CD4-positive, alpha-beta T cell (primary cell): ENCODE measurements around the gene PRRX2. TPM values are rescaled to one million over a fixed set of nuclear protein-coding genes. Genes with fewer than 3 reads are reported as not detected.

ENCODE experiments used
- ATAC-seq: fragments of 200-7000 bp; cut with Tn5 transposase; one replicate; pipeline ENCODE4 v1.10.0; 2022; ENCODE audit warnings: mild to moderate bottlenecking; ENCODE audit not compliant: poor library complexity
- CTCF ChIA-PET: fragments of 350-600 bp; sonication (Branson Sonifier 250); formaldehyde crosslinking; loops from one replicate; lab custom pipeline; 2021; ENCODE audit warnings: antibody characterized with exemption, inconsistent platforms; lab: Charles Lee
- POLR2A ChIA-PET: fragments of 350-600 bp; sonication (Branson Sonifier 250); formaldehyde crosslinking; loops from one replicate; lab custom pipeline; 2021; ENCODE audit warnings: antibody characterized with exemption, inconsistent platforms; lab: Charles Lee
- DNase-seq, 14 experiments: peaks; one replicate each; pipeline ENCODE4 v3.0.0-alpha.2; 2013 to 2020; ENCODE audit warnings: mixed read lengths in 2 of 14
- H3K27ac ChIP-seq, 2 donors: one replicate each; pipeline versions ENCODE4 v1.5.1 to v1.7.0; 2013; ENCODE audit warnings: low read length in 2 of 2, low read depth in 1 of 2, mild to moderate bottlenecking in 1 of 2
- H3K27me3 ChIP-seq, 2 experiments: 1 replicate in 1 of 2; 2 replicates in 1 of 2; pipeline versions ENCODE4 v1.6.1 to v1.7.0; 2013; ENCODE audit warnings: low read length in 2 of 2, control low read depth in 1 of 2, mild to moderate bottlenecking in 1 of 2, moderate library complexity in 1 of 2; ENCODE audit not compliant: insufficient read depth in 2 of 2, control insufficient read depth in 1 of 2
- H3K36me3 ChIP-seq: one replicate; pipeline ENCODE4 v1.6.1; 2013; ENCODE audit warnings: low read length, control low read depth; ENCODE audit not compliant: insufficient read depth
- H3K4me1 ChIP-seq: one replicate; pipeline ENCODE4 v1.6.1; 2013; ENCODE audit warnings: low read length, control low read depth; ENCODE audit not compliant: insufficient read depth
- H3K4me3 ChIP-seq: one replicate; pipeline ENCODE4 v1.5.1; 2013; ENCODE audit warnings: mild to moderate bottlenecking, low read length, moderate library complexity
- H3K9me3 ChIP-seq, 2 experiments: 1 replicate in 1 of 2; 2 replicates in 1 of 2; pipeline versions ENCODE4 v1.6.1 to v1.7.0; 2013; ENCODE audit warnings: low read length in 2 of 2, mild to moderate bottlenecking in 2 of 2, control low read depth in 1 of 2, moderate library complexity in 1 of 2; ENCODE audit not compliant: control insufficient read depth in 1 of 2, insufficient read depth in 1 of 2
- H3K27ac Mint-ChIP-seq: one replicate; pipeline ENCODE4 v1.8.0; 2020; ENCODE audit warnings: mixed read lengths
- H3K27me3 Mint-ChIP-seq: one replicate; pipeline ENCODE4 v1.8.0; 2021; ENCODE audit warnings: mixed read lengths
- H3K36me3 Mint-ChIP-seq: one replicate; pipeline ENCODE4 v1.8.0; 2021; ENCODE audit warnings: low read depth, mixed read lengths
- H3K4me1 Mint-ChIP-seq: one replicate; pipeline ENCODE4 v1.8.0; 2021; ENCODE audit warnings: low read depth, mixed read lengths
- H3K4me3 Mint-ChIP-seq: one replicate; pipeline ENCODE4 v1.8.0; 2020; ENCODE audit warnings: mild to moderate bottlenecking, mixed read lengths
- H3K9me3 Mint-ChIP-seq: one replicate; pipeline ENCODE4 v1.8.0; 2020; ENCODE audit warnings: mixed read lengths
- intact Hi-C, 2 experiments: fragments of 100-400 bp; cut with DNase I in 1 of 2; cut with micrococcal nuclease in 1 of 2; formaldehyde crosslinking; loops; one replicate each; pipeline versions ENCODE4 v1.15.1 to v1.9.0; 2023 to 2025; cut with DNase I, micrococcal nuclease
- total RNA-seq, 174 experiments: library from RNA in 2 of 174; stranded (reverse) in 2 of 174; gene quantifications; one replicate each; pipeline ENCODE4 v1.2.3 and lab custom pipeline; 2021 to 2026
- TF ChIP-seq, protein P1 (sequence below): fragments of 200-600 bp; IDR thresholded peaks from one replicate; pipeline ENCODE4 v1.8.0; 2022; ENCODE audit warnings: antibody characterized with exemption, mild to moderate bottlenecking

Gene PRRX2
- total RNA-seq, 2 experiments from 2014 or later = not detected

DNA sequence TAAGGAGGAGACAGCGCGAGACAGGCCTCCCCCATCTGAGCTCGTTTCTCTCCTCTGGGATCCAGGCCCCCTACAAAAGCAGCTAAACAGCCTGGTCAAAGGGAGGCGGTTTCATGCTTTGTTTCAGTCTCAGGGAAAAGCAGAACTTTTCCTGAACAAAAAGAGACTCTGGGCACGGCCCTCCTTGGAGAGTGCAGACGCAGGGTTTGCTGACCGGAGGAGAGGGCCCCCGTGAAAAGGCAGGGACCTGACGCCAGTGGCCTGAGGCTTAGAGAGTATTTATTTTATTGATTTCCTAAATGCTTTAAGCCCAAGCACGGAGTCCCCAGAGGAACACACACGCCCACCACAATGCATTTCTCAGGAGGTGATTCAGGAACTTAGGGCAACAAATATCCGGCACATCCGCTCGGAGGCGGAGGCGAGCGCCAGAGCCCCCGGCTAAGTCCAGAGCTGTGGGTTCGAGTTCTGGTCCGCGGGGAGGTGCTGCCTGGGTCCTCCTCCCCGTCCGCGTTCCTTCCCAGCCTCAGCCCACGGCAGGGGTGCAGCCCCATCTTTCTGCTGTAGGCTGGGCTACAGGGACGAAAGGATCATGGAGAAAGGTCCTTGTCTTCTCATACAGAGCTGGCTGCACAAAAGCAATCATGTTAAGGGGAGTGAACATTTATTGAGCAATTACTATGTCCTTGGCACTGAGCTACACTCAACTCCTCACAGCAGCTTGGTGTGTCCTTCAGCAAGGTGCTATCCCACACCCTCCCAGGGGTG lies 47.4 kb downstream of the PRRX2 start:
- no peaks in the 10 kb centered on the region for H3K9me3 Mint-ChIP-seq
- peaks cover 30% of the 10 kb centered on the region for H3K4me1 ChIP-seq
- H3K27ac Mint-ChIP-seq = no peak overlapping the region
- no peaks in the 10 kb centered on the region for H3K9me3 ChIP-seq
- POLR2A ChIA-PET = no interaction called here
- H3K27me3 ChIP-seq = no peaks in the 10 kb centered on the region
- no peak overlapping the region for H3K27ac ChIP-seq
- no peak overlapping the region for H3K4me3 ChIP-seq
- peak in 1 of 14 experiments; percentile 13 for DNase-seq
- ATAC-seq = no peak
- no peak overlapping the region for H3K4me3 Mint-ChIP-seq
- intact Hi-C loops = no loop called here
- TF ChIP-seq, protein P1, sequence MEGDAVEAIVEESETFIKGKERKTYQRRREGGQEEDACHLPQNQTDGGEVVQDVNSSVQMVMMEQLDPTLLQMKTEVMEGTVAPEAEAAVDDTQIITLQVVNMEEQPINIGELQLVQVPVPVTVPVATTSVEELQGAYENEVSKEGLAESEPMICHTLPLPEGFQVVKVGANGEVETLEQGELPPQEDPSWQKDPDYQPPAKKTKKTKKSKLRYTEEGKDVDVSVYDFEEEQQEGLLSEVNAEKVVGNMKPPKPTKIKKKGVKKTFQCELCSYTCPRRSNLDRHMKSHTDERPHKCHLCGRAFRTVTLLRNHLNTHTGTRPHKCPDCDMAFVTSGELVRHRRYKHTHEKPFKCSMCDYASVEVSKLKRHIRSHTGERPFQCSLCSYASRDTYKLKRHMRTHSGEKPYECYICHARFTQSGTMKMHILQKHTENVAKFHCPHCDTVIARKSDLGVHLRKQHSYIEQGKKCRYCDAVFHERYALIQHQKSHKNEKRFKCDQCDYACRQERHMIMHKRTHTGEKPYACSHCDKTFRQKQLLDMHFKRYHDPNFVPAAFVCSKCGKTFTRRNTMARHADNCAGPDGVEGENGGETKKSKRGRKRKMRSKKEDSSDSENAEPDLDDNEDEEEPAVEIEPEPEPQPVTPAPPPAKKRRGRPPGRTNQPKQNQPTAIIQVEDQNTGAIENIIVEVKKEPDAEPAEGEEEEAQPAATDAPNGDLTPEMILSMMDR = no peak
- peaks cover 11% of the 10 kb centered on the region for H3K27me3 Mint-ChIP-seq
- H3K36me3 ChIP-seq = no peaks in the 10 kb centered on the region
- H3K4me1 Mint-ChIP-seq = peaks cover 22% of the 10 kb centered on the region
- H3K36me3 Mint-ChIP-seq = no peaks in the 10 kb centered on the region
- CTCF ChIA-PET = interaction anchor here (1.6 kb wide), 1 partner anchor 14 kb away, joined by 4 read pairs; no protein-coding TSS in a partner anchor

DNA sequence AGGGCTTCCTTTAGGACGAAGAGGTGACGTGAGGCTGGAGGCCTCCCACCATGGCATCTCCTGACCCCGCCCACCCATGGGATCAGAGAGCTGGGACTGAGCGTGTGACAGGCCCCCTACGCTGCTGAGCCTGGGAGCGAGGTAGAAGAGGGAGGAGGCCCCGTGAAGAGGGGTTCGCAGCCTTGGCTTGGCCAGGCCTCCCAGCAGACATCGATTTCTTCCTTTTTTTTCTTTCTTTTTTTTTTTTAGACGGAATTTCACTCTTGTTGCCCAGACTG lies 47.9 kb downstream of the PRRX2 start:
- H3K4me1 ChIP-seq = peaks cover 30% of the 10 kb centered on the region
- no peaks in the 10 kb centered on the region for H3K9me3 ChIP-seq
- no peak overlapping the region for H3K4me3 ChIP-seq
- ATAC-seq (no peak), DNase-seq (no peak)
- Mint-ChIP-seq H3K27ac (no peak overlapping the region), H3K9me3 (no peaks in the 10 kb centered on the region), H3K4me1 (peaks cover 22% of the 10 kb centered on the region), H3K36me3 (no peaks in the 10 kb centered on the region), H3K4me3 (no peak overlapping the region), H3K27me3 (peaks cover 11% of the 10 kb centered on the region)
- H3K27me3 ChIP-seq = no peaks in the 10 kb centered on the region
- intact Hi-C loops = no loop called here
- H3K36me3 ChIP-seq = no peaks in the 10 kb centered on the region
- POLR2A ChIA-PET = no interaction called here
- H3K27ac ChIP-seq = no peak overlapping the region
- TF ChIP-seq, protein P1 = no peak
- CTCF ChIA-PET = interaction anchor here (1.6 kb wide), 1 partner anchor 13 kb away, joined by 4 read pairs; no protein-coding TSS in a partner anchor

DNA sequence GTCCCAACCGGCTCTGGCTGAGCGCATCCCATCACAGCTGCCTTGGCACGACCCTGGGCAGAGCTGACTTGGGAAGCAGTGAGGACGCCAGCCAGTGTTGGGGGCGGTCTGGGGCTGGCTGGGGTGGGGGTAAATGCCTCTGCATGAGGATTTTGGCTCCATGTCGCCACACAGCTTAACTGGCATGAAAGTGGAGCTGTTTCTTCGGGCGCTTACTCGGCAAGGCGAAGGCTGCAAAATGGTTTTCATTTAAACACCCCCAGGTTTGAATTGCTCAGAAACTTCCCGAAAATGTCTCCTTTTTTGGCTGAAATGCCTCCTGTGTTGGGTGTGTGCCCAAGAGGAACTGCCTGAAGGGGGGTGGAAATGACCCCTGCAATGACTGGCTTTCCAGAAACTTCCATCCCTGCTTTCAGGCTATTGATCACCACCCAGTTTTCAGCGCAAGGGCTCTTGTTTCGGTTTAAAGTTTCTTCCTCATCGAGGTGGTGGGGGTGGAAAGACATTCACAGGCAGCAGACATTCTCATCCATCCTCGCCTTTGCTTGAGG lies 49.1 kb downstream of the PRRX2 start:
- H3K36me3 Mint-ChIP-seq = no peaks in the 10 kb centered on the region

More for the DNA sequence above, 49.1 kb downstream of the PRRX2 start:
- DNase-seq (no peak), ATAC-seq (no peak)
- TF ChIP-seq, protein P1 = no peak
- Histone ChIP-seq H3K9me3 (no peaks in the 10 kb centered on the region), H3K4me1 (peaks cover 30% of the 10 kb centered on the region), H3K27me3 (no peaks in the 10 kb centered on the region), H3K36me3 (no peaks in the 10 kb centered on the region), H3K4me3 (no peak overlapping the region), H3K27ac (no peak overlapping the region)
- Mint-ChIP-seq H3K4me1 (peaks cover 22% of the 10 kb centered on the region), H3K27me3 (peaks cover 11% of the 10 kb centered on the region), H3K4me3 (no peak overlapping the region), H3K9me3 (no peaks in the 10 kb centered on the region), H3K27ac (no peak overlapping the region)
- POLR2A ChIA-PET = no interaction called here
- CTCF ChIA-PET = interaction anchor here (1.2 kb wide), 1 partner anchor 12 kb away, joined by 5 read pairs; no protein-coding TSS in a partner anchor
- intact Hi-C loops = no loop called here
